ENCODE measurements around the gene ZNF146. TPM values are rescaled to one million over a fixed set of nuclear protein-coding genes. Genes with fewer than 3 reads are reported as not detected.

The ZNF146 gene
- total RNA-seq, 2 donors from 2014 or later: 37.8 to 71.1 TPM

GRCh38 chr19:36252047-36252446 is 37.1 kb downstream of the ZNF146 start:
- DNase-seq (ENCODE audit: low spot score) (no peak), ATAC-seq (ENCODE audit: insufficient number of reproducible peaks, low FRiP score, low read depth) (no peak)
- H3K36me3 ChIP-seq: no peaks in the 10 kb centered on the region
- no peaks in the 10 kb centered on the region for H3K27me3 ChIP-seq (replicated peaks; ENCODE audit: insufficient read depth)
- H3K9me3 ChIP-seq: no peaks in the 10 kb centered on the region
- no peak overlapping the region for H3K4me3 ChIP-seq
- H3K4me1 ChIP-seq (ENCODE audit: control insufficient read depth in 1 of 2, low read depth in 2 of 2): no peaks in the 10 kb centered on the region
- H3K27ac ChIP-seq: no peak overlapping the region
- TF ChIP-seq, protein P1, sequence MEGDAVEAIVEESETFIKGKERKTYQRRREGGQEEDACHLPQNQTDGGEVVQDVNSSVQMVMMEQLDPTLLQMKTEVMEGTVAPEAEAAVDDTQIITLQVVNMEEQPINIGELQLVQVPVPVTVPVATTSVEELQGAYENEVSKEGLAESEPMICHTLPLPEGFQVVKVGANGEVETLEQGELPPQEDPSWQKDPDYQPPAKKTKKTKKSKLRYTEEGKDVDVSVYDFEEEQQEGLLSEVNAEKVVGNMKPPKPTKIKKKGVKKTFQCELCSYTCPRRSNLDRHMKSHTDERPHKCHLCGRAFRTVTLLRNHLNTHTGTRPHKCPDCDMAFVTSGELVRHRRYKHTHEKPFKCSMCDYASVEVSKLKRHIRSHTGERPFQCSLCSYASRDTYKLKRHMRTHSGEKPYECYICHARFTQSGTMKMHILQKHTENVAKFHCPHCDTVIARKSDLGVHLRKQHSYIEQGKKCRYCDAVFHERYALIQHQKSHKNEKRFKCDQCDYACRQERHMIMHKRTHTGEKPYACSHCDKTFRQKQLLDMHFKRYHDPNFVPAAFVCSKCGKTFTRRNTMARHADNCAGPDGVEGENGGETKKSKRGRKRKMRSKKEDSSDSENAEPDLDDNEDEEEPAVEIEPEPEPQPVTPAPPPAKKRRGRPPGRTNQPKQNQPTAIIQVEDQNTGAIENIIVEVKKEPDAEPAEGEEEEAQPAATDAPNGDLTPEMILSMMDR (IDR thresholded peaks at IDR 0.05): no peak

GRCh38 chr19:36254848-36255247 is 39.9 kb downstream of the ZNF146 start:
- no peak overlapping the region for H3K4me3 ChIP-seq
- no peaks in the 10 kb centered on the region for H3K27me3 ChIP-seq (replicated peaks; ENCODE audit: insufficient read depth)
- DNase-seq (ENCODE audit: low spot score) (no peak), ATAC-seq (ENCODE audit: insufficient number of reproducible peaks, low FRiP score, low read depth) (no peak)
- TF ChIP-seq, protein P1 (IDR thresholded peaks at IDR 0.05): no peak
- H3K4me1 ChIP-seq (ENCODE audit: control insufficient read depth in 1 of 2, low read depth in 2 of 2): no peaks in the 10 kb centered on the region
- H3K9me3 ChIP-seq: no peaks in the 10 kb centered on the region
- H3K27ac ChIP-seq: no peak overlapping the region
- H3K36me3 ChIP-seq: no peaks in the 10 kb centered on the region

GRCh38 chr19:36255316-36255715 is 40.4 kb downstream of the ZNF146 start:
- Histone ChIP-seq H3K9me3 (no peaks in the 10 kb centered on the region), H3K36me3 (no peaks in the 10 kb centered on the region), H3K4me1 (ENCODE audit: control insufficient read depth in 1 of 2, low read depth in 2 of 2) (no peaks in the 10 kb centered on the region), H3K27ac (no peak overlapping the region), H3K27me3 (replicated peaks; ENCODE audit: insufficient read depth) (no peaks in the 10 kb centered on the region), H3K4me3 (no peak overlapping the region)
- DNase-seq (ENCODE audit: low spot score): no peak
- ATAC-seq (ENCODE audit: insufficient number of reproducible peaks, low FRiP score, low read depth): no peak
- TF ChIP-seq, protein P1 (IDR thresholded peaks at IDR 0.05): no peak

GRCh38 chr19:36256064-36256463 is 41.2 kb downstream of the ZNF146 start:
- DNase-seq (ENCODE audit: low spot score): no peak
- Histone ChIP-seq H3K27me3 (replicated peaks; ENCODE audit: insufficient read depth) (no peaks in the 10 kb centered on the region), H3K36me3 (no peaks in the 10 kb centered on the region), H3K4me3 (no peak overlapping the region), H3K4me1 (ENCODE audit: control insufficient read depth in 1 of 2, low read depth in 2 of 2) (no peaks in the 10 kb centered on the region), H3K27ac (no peak overlapping the region), H3K9me3 (no peaks in the 10 kb centered on the region)
- TF ChIP-seq, protein P1 (IDR thresholded peaks at IDR 0.05): no peak
- no peak for ATAC-seq (ENCODE audit: insufficient number of reproducible peaks, low FRiP score, low read depth)

DNA sequence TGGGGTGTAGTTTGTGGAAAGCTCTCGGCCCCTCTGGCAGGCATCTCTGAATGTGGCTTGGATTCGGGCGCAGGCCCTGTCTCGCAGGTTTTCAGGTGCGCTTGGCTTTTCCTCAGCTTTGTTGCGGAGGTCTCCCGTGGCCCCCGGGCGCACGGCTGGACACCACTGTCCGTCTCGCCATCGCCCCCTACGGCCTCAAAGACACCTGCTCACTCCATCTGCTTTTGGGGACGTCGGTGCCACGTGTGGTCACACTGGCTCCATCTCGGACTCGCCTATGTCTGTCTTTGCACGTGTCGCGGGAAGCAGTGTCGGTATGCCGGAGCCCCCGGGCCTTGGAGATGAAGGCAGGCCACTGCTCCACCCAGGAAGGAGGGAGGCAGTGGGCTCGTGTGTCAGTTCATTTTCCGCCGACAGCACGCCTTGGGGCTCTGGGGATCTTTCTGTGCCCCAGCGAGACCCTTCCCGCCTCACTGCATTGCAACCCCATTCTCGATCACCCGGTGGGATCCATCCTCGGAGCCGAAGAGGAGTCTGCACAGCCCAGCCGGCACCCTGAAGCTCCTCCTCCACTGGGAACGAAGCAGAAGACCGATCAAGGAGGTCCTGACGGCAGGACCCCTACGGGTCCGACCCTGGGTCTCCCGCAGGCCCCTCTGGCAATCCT is 42.1 kb downstream of the ZNF146 start:
- H3K27me3 ChIP-seq (replicated peaks; ENCODE audit: insufficient read depth): no peaks in the 10 kb centered on the region
- no peaks in the 10 kb centered on the region for H3K9me3 ChIP-seq
- H3K36me3 ChIP-seq: no peaks in the 10 kb centered on the region
- H3K4me3 ChIP-seq: peak overlapping the region; percentile 54
- DNase-seq (ENCODE audit: low spot score) (no peak), ATAC-seq (ENCODE audit: insufficient number of reproducible peaks, low FRiP score, low read depth) (no peak)
- H3K4me1 ChIP-seq (ENCODE audit: control insufficient read depth in 1 of 2, low read depth in 2 of 2): no peaks in the 10 kb centered on the region
- TF ChIP-seq, protein P1 (IDR thresholded peaks at IDR 0.05): no peak
- no peak overlapping the region for H3K27ac ChIP-seq

All from thoracic aorta (tissue), 2 donors.